Measurements from ENCODE around the gene FGF6.

- TF ChIP-seq CTCF (IDR thresholded peaks at IDR 0.05; ENCODE audit: insufficient read depth, low read depth, low read length) = no peak
- no peak for TF ChIP-seq EZH2 (IDR thresholded peaks at IDR 0.05; ENCODE audit: insufficient read depth, low read length)
These were observed 53.3 kb downstream of the FGF6 start for GRCh38 chr12:4392223-4392742.
